SHP77 (cell line): ENCODE results near the gene RGCC.
"Not testable (repeated sequence)": the region's sequence is repeated elsewhere in the genome, so short reads cannot be mapped to it uniquely, and the experiment has no call there.

Source experiments
- DNase-seq, 2 experiments: peaks; one replicate each; lab custom pipeline; 2025; lab: John Stamatoyannopoulos, UW

RGCC gene

GRCh38 chr13:41456768-41457588, at the start of gene RGCC:
RGCC (plus strand) TSS chr13:41457550; CDS start chr13:41457708, 158 bp downstream.
- no peak for DNase-seq

- no peak for DNase-seq
Measured at GRCh38 chr13:41408121-41408520, 49.2 kb upstream of the RGCC start.

GRCh38 chr13:41408746-41409145, 48.6 kb upstream of the RGCC start:
- DNase-seq = no peak

GRCh38 chr13:41409611-41410010, 47.7 kb upstream of the RGCC start:
- DNase-seq = no peak

- DNase-seq = no peak
Measured at GRCh38 chr13:41411060-41411459, 46.3 kb upstream of the RGCC start.

GRCh38 chr13:41411522-41411921, 45.8 kb upstream of the RGCC start:
- peak in 1 of 2 experiments; percentile 1 for DNase-seq

- no peak for DNase-seq
Measured at GRCh38 chr13:41413872-41414271, 43.5 kb upstream of the RGCC start.

GRCh38 chr13:41416276-41416675, 41.1 kb upstream of the RGCC start:
- DNase-seq = no peak

- DNase-seq = no peak
Measured at GRCh38 chr13:41418027-41418426, 39.3 kb upstream of the RGCC start.

GRCh38 chr13:41418731-41419130, 38.6 kb upstream of the RGCC start:
- DNase-seq = no peak

GRCh38 chr13:41419206-41419605, 38.1 kb upstream of the RGCC start:
- DNase-seq = no peak

GRCh38 chr13:41420146-41420545, 37.2 kb upstream of the RGCC start:
- no peak for DNase-seq

GRCh38 chr13:41421330-41421729, 36.0 kb upstream of the RGCC start:
- DNase-seq = not testable (repeated sequence)

- not testable (repeated sequence) for DNase-seq
Measured at GRCh38 chr13:41421983-41422382, 35.4 kb upstream of the RGCC start.

- not testable (repeated sequence) for DNase-seq
Measured at GRCh38 chr13:41423259-41423658, 34.1 kb upstream of the RGCC start.

GRCh38 chr13:41424675-41425074, 32.7 kb upstream of the RGCC start:
- DNase-seq = not testable (repeated sequence)

GRCh38 chr13:41426047-41426446, 31.3 kb upstream of the RGCC start:
- no peak for DNase-seq

GRCh38 chr13:41427666-41428065, 29.7 kb upstream of the RGCC start:
- DNase-seq = no peak

- DNase-seq = no peak
Measured at GRCh38 chr13:41428155-41428554, 29.2 kb upstream of the RGCC start.

- not testable (repeated sequence) for DNase-seq
Measured at GRCh38 chr13:41434030-41434429, 23.3 kb upstream of the RGCC start.

GRCh38 chr13:41434831-41435520, 22.4 kb upstream of the RGCC start:
- DNase-seq = no peak

GRCh38 chr13:41443969-41444368, 13.4 kb upstream of the RGCC start:
- no peak for DNase-seq

- DNase-seq = no peak
Measured at GRCh38 chr13:41452462-41452861, 4.9 kb upstream of the RGCC start.
